GM19328 (cell line): Measurements from ENCODE around the gene DENND1A.
"Not testable (repeated sequence)": the region's sequence is repeated elsewhere in the genome, so short reads cannot be mapped to it uniquely, and the experiment has no call there.

Experiments used
- ATAC-seq: cut with Tn5 transposase; IDR thresholded peaks from one replicate; pipeline ENCODE4 v1.9.1; 2021; ENCODE audit warnings: mild to moderate bottlenecking, moderate library complexity; ENCODE audit not compliant: unreplicated experiment

Gene DENND1A

DNA sequence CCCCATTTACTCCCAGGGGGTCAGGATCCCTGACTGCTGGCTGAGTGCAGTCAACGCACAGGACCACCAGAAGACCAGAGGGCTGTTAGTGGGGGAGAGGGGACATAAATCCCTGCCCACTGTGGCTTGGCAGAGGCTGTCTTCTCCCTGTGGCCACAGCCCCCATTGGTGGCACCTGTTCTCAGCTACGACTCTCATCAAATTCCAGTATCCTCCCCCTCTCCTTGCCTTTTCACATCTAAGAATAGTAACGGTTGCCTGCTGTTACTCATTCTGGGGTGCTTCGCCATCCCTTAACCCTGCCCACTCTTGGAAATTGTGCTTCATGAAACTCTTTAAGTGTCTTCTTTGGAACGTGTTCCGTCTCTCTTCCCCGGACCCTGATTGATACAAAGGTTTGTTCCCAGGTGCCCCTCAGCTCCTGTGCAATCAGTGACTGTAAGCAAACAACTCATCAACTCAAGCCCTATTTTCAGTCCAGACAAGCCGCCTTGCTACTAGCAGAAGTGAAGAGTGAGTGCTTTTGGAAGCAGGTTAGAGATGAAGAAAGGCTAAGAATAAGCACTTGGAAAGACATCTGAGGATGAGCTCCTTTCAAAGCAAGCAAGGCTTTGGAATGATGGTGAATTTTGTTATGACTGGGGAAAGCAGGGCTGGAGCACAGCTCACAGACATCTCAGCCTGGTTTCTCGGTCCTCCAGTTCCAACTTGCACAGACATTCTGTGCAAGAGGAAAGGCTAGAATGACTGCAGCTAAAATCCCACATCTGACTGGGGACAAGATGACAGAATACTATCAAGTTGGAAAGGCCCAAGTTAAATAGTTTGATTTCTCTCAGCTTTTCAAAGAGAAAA lies 22.9 kb upstream of the DENND1A start:
- no peak for ATAC-seq

DNA sequence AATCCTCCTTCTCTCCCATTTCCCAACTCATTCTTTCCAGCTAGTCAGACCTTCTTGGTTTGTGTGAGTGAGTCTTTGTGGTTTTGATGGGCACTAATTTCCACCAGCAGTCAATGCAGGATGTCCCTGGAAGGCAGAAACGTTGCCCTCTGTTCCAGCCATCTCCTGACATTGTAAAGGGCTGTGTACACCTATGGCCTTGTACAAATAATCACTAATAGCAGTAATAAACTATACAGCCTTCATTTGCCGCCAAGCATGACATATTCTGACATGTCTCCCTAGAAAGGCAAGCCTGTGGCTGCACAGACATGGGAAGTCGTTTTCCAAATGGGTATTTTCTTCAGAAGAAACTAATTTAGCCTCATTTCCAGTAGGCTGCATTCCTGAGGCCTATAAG lies 18.4 kb upstream of the DENND1A start:
- no peak for ATAC-seq

DNA sequence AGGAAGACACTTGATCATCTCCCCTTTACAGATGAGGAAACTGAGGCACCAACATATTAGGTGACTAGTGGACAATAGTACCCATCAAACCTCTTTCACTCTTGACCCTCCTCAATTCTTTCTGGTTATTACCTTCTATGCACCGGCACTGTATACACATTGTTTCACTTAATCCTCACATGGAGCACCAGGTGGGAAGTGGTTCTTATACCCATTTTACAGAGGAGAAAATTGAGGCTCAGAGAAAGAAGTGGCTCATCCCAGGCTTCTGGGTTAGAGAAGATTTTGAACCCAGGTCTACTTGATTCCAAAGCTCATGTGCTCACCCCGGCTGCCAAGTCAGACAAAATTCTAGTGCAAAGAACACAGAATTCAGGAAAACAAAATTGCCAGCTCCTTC lies 17.4 kb upstream of the DENND1A start:
- no peak for ATAC-seq

DNA sequence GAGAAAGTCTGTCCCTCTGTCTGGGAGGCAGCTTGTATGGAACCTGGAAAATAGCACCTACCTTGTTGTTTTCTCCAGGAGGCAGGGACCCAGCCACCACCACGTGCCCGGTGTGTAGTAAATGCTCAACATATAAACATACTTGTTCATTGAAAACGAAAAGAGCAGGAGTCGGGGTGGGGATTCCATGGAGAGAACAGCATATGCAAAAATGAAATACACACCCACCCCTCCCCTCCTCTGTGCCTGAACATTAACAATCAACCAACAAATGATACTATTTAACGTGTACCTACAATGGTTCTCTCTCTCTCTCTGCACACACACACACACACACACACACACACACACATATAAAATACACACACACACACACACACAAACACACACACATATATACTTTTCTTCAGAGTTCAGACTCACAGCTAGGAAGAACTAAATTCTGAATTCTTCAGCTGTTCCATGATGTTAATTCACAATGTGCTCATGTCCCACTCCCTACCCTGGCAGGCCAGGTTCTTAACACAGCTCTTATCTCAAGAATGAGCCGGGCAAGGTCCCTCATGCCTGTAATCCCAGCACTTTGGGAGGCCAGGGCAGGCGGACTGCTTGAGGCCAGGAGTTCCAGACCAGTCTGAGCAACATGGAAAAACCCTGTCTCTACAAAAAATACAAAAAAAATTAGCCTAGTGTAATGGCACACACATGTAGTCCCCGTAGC lies 16.3 kb upstream of the DENND1A start:
- no peak for ATAC-seq

DNA sequence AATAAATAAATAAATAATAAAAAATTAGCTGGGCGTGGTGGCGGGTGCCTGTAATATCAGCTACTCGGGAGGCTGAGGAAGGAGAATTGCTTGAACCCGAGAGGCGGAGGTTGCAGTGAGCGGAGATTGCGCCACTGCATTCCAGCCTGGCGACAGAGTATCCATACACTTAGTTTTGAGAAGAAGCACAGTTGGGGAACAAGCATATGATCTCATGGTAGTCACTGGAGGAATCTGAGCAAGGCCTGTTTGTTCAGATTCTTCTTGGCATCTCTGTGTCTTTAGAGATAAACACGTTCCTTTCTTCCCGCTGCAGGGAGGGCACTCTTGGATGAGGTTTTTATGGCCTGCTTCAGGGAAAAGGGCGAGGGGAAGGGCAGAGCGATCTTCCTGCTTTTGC lies 15.6 kb upstream of the DENND1A start:
- no peak for ATAC-seq

DNA sequence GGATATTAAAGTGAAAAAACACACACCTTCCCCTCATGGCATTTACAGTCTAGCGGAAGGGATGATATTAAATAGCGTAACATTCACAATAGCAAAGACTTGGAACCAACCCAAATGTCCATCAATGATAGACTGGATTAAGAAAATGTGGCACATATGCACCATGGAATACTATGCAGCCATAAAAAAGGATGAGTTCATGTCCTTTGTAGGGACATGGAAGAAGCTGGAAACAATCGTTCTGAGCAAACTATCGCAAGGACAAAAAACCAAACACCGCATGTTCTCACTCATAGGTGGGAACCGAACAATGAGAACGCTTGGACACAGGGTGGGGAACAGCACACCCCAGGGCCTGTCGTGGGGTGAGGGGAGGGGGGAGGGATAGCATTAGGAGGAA lies 14.5 kb upstream of the DENND1A start:
- not testable (repeated sequence) for ATAC-seq

DNA sequence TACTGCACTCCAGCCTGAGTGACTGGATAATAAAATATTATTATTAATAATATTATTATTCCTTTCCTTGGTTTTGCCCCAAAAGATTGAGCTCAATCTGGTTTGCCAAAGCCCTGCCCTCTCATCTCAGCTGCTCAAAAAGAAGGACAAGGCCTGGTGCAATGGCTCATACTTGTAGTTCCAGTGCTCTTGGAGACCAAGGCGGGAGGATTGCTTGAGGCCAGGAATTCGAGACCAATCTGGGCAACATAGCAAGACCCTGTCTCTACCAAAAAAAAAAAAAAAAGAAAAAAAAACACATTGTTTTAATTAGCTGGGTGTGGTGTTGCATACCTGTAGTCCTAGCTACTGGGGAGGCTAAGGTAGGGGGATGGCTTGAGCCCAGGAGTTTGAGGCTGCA lies 13.7 kb upstream of the DENND1A start:
- no peak for ATAC-seq

DNA sequence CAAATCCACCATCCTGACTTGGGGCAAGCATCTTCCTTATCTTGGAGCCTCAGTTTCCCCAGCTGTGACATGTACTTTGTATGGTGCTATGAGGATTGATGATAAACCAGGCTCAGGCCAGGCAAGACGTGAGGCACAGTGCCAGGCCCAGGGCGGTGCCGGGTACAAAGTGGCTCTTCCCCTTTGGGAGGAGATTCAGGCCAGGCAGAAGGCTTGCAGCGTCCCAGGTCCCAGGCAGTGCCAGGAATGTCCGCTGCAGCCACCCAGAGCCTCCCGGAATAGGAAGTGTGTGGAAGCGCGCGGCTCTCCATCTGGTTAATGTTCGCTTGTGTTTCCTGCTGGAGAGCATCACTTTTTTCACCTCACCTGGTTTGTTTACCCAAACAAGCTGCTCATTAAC lies 12.6 kb upstream of the DENND1A start:
- no peak for ATAC-seq

DNA sequence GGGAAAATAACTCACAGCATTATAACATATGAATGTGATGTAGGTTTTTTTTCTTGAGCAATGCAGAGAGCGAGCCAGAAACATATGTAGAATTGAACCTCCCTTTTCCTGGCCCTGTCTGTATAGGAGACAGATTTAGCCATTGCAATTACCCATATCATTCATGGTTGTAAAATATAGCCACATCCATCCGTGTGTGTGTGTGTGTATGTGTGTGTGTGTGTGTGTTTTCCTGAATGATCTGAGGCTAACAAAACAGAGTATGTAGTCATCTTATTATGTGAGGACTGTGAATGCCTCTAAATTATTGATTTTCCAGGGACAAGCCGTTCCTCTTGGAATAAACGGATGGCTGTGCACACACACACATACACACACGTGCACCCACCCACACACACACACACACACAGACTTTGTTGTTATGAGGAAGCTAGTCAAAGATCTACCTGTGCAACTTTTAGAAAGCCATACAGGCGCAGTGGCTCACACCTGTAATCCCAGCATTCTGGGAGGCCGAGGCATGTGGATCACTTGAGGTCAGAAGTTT lies 11.7 kb upstream of the DENND1A start:
- ATAC-seq = no peak

DNA sequence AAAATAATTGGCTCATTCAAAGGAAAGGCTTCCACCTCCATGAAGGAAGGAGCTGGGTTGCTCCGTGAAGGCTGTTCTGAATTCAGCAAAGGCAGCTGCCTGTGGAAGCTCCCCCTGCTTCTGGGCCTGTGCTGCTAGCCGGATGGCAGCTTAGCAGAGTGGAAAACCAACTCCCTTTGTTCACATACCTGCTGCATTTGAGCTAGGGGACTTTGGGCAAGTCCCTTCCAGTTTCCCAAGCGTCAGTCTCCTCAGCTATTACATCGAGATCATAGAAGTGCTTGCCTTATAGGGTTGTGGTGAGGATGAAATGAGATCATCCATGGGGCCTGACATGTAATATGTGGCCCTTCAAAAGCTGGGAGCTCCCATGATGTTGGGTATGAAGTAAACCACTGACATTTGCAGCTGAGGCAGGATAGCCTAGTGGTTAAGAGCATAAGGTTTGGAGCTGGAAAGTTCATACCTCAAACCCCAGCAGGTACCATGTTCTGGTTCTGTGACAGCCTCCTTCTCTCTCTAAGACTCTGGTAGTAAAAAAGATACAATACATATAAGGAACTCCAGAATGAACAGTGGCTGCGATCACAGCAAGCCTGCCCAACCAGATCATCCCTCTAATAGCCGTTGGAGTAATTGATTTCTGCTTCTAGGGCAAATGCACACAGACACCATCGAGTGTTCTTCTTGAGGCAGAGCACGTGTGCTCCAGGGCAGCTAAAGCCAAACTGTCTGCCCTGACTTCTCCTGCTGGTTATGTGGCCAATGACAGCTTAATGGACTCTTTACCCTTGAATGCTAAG lies 11.0 kb upstream of the DENND1A start:
- no peak for ATAC-seq

DNA sequence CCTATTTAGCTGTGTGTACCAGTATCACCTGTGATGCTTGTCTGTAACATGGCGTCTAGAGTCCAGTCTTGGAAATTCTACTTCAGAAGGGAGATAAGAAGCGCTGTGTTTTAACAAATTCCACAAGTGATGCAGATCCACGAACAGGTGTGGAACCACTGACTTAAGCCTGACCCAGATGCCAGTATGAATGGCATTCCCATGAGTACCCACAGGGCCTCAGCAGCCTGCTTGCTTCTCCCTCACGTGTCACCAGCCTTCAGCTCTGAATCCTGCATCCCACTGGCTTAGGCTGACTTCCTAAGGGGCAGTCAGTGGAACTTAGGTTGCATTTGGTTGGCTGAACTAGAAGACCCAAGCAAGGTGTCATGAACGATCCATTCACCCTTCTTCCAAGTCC lies 8.5 kb upstream of the DENND1A start:
- no peak for ATAC-seq

DNA sequence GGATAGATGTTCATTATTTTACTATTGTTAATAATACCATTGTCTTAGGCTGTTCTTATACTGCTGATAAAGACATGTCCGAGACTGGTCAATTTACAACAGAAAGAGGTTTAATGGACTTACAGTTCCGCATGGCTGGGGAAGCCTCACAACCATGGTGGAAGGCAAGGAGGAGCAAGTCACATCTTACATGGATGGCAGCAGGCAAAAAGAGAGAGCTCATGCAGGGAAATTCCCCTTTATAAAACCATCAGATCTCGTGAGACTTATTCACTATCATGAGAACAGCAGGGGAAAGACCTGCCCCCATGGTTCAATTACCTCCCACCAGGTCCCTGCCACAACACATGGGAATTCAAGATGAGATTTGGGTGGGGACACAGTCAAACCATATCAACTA lies 6.6 kb upstream of the DENND1A start:
- not testable (repeated sequence) for ATAC-seq

DNA sequence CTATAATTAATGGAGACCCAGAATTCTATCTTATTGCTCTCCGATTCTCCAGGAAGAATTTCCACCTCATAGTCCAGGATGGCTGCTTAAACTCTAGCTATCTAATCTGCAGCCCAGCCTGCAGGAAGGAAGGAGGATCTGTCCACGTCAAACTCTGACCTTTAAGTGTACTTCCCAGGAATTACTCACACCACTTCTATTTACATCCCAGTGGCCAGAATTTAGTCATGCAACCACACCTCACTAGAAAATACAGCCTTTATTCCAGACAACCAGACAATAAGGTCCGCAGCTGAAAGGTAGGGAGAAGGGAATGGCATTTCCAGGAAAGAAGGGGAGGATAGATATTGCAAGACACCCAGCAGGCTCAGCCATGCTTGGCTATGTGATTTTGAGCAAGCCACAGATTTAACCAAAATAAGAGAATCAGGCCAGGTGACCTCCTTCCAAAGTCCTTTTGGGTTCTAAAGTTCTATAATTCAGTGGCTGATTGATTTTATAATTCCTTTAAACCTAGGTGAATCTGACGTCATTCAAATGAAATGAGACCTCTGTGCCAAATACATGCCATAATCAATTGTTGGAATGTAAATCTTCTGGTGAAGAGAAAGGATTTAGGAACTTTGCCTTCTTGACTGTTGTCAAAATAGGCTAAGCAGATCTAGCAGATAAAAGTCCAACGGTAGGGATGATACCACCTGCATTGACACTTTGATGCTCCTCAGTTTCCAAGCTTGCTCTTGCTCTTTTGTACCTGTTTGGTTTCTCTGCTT lies 3.7 kb upstream of the DENND1A start:
- ATAC-seq = no peak

DNA sequence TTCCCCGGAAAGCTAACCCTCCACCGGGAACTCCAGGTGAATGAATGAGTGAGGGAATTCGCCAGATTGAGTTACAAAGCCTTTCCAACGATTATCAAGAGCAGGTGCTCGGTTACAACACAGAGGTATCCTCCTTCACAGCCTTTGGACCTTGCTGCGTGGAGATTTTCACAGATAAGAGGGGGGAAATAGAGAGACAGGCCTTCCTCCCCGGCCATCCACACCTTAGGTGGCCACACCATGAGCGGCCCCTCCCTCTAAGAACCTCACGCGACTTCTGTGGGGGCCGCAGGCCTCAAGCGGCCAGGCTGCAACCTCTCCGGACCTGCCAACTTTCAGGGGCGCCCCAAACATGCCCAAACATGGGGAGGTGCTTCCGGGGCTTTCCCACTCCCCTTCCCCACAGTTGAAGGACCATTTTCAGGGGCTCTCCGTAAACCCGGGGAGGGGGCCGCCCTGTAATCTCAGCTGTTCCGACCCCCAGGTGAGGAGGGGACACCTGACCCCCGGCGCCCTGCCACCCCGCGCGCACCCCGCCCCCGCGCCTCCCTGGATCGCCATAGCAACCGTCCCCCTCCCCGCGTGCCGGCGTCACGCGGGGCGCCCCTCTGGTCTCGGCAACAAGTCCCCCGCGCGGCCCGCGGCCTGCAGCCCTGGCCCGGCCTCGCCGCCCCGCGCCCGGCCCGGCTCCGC lies 603 bp downstream of the DENND1A start:
- ATAC-seq = no peak

DNA sequence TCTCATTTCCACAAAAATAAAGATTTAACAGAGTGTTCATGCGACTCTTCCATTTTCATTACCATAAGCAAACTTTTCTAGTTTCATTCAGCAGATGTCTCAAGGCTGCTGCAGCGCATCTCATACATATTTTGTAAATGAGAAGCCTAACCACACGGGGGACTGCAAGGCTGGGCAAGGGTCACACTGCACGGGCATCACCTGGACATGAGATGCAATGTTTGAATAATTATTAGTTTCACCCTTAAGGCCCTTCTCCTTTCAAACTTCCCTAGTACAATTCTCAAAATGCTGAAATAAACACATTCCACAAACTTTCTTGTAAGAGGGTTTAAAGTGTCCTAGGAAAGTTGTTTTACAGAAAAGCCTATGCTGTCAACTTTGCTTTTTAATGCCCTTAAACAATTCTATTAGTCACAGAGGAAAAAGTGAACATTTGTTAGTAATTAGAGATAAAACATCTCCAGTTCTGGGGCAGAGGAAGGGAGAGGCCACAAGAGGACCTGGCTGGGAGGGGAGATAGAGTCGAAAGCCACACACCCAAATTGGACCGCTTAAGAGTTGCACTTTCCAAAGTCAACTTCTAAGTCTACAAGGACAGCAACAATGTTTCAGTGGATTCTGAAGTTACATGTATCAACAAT lies 1.3 kb downstream of the DENND1A start:
- ATAC-seq = no peak

DNA sequence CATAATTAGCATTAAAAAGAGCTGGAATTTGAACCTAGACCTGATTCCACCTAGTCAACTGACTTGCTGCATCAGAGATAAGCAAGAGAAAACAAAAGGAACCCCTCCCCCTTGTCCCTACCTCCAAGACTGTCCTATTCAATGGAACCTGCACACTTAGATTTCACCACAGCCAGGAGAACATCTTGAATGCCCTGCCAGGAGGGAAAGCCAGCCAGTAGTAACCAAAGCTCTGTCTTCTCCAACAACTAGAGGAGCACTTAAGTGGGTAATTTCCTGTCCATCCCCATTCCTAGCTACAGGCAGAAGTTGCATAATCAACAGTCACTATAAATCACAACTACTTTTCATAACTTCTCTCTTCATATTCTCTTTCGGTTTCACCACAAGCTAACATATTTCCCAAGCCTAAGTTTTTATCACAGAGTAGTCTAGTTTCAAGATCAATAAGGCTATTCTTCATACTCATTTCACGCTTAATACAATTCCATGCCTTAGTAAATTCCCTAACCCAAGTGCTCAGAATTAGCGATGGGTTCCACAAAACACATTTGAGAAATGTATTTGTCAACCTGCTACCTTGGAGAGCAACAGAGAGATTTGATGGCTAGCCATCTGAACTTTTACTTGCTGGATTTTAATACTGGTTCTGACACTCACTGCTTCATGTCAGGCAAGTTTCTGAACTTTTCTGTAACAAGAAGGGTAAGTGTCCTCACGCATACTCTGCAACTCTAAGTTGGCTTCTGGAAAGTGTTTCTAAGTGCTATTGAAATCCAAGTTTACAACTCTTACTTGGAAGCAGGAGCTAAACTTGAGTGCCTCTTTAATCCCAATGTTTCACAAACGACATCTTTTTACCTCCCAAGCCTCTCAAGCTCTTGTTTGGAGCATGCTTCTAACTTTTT lies 2.0 kb downstream of the DENND1A start:
- no peak for ATAC-seq

DNA sequence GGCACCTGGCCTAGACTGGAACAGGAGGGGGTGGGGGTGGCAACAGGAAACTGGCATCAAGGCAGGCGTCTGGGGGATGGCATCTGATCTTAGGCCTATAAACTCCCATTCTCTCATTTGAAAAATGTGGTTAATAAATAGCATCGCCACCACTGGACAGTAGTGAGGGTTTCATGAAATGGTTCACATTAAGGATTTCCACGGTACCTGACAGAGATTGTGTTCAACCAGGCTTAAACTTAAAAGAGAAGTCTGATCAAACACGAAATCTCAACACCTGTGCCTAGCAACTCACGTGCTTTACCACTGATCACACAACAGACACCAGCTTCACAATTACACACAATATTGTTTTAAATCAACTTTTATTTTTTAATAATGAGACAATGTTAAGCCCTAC lies 3.0 kb downstream of the DENND1A start:
- ATAC-seq = no peak

DNA sequence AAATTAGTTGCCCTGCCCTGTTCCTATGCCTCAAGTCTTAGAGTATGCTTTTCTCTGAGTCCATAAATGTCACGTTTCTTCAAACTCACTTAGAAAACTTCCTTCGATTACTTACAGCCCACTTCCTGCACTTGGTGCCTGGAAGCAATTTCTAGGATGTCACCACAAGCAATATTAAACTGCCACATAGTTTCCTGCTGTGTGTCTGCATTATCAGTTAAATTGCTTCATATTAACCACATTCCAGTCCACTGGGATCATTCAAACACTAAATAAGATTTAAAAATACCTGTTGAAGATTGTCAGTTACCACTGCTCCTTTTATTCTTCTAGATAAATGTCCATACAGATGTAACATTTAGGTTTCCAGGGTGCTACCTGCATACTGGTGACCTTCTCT lies 4.1 kb downstream of the DENND1A start:
- no peak for ATAC-seq
